Lower leg skin (tissue), 3 donors: ENCODE results near the gene CYB5R2.

ENCODE experiments used
- CTCF ChIP-seq, 3 donors: fragments of 450-650 bp; IDR thresholded peaks; one replicate each; pipeline ENCODE4 v1.5.1; 2016; ENCODE audit warnings: antibody characterized with exemption in 3 of 3, mild to moderate bottlenecking in 3 of 3, moderate library complexity in 2 of 3
- POLR2A ChIP-seq, 2 donors: fragments of 450-650 bp; IDR thresholded peaks; one replicate each; pipeline ENCODE4 v1.6.1; 2016 to 2017; ENCODE audit warnings: antibody characterized with exemption in 2 of 2, mild to moderate bottlenecking in 1 of 2, moderate library complexity in 1 of 2

- TF ChIP-seq CTCF (IDR thresholded peaks at IDR 0.05) (no peak), POLR2A (IDR thresholded peaks at IDR 0.05) (no peak)
Observed at GRCh38 chr11:7714786-7715185, 41.5 kb upstream of the CYB5R2 start.
